OCI-LY7 (cell line): ENCODE results near the gene TCEA3. TPM values are rescaled to one million over a fixed set of nuclear protein-coding genes. Genes with fewer than 3 reads are reported as not detected.

Source experiments
- BruUV-seq: library from RNA; stranded (reverse); fragments of 400-500 nt; replicated peaks from 2 replicates; lab custom pipeline; 2021; lab: Mats Ljungman, UMichigan
- CTCF ChIA-PET: fragments of 300-600 bp; sonication (Branson Sonifier 250); formaldehyde crosslinking; loops from one replicate; lab custom pipeline; 2022; ENCODE audit warnings: antibody characterized with exemption; ENCODE audit not compliant: unreplicated experiment; lab: Charles Lee
- POLR2A ChIA-PET: fragments of 300-600 bp; sonication (Branson Sonifier 250); formaldehyde crosslinking; loops from one replicate; lab custom pipeline; 2022; ENCODE audit warnings: antibody characterized with exemption; lab: Charles Lee
- DNase-seq: peaks from one replicate; pipeline ENCODE4 v3.0.0-alpha.2; 2015; ENCODE audit warnings: low spot score
- H2AFZ ChIP-seq: fragments of 200-600 bp; sonication (generic), shearing (Covaris generic); 2 replicates; pipeline ENCODE4 v1.6.1; 2014; ENCODE audit warnings: mild to moderate bottlenecking, antibody characterized with exemption, low read length, moderate library complexity
- H3K27ac ChIP-seq: fragments of 200-600 bp; sonication (generic); 2 replicates; pipeline ENCODE4 v1.5.1; 2014; ENCODE audit warnings: mixed run types, low read depth, mild to moderate bottlenecking, moderate library complexity, low read length, inconsistent platforms; ENCODE audit not compliant: poor library complexity, severe bottlenecking
- H3K36me3 ChIP-seq: fragments of 200-600 bp; sonication (generic); 2 replicates; pipeline ENCODE4 v1.6.1; 2014; ENCODE audit warnings: mild to moderate bottlenecking, antibody characterized with exemption, low read length, moderate library complexity, mixed read lengths; ENCODE audit not compliant: insufficient read depth
- H3K4me1 ChIP-seq: fragments of 200-600 bp; sonication (generic); 2 replicates; pipeline ENCODE4 v1.5.1; 2014; ENCODE audit warnings: mild to moderate bottlenecking, low read length; ENCODE audit not compliant: insufficient read depth, poor library complexity, severe bottlenecking
- H3K4me2 ChIP-seq: fragments of 200-600 bp; sonication (generic); 2 replicates; pipeline ENCODE4 v1.6.1; 2014; ENCODE audit warnings: mild to moderate bottlenecking, low read length
- H3K4me3 ChIP-seq: fragments of 200-600 bp; sonication (generic); 2 replicates; pipeline ENCODE4 v1.5.1; 2014; ENCODE audit warnings: mild to moderate bottlenecking, low read depth, low read length; ENCODE audit not compliant: poor library complexity, severe bottlenecking
- H3K79me2 ChIP-seq: fragments of 200-600 bp; sonication (generic); 2 replicates; pipeline ENCODE4 v1.6.1; 2016; ENCODE audit warnings: low read depth, mild to moderate bottlenecking, low read length, moderate library complexity, mixed read lengths; ENCODE audit not compliant: insufficient read depth
- H3K9me2 ChIP-seq: fragments of 200-600 bp; sonication (generic); 2 replicates; pipeline ENCODE4 v1.6.1; 2016; ENCODE audit warnings: mild to moderate bottlenecking, low read length, mixed read lengths; ENCODE audit not compliant: insufficient read depth
- H3K9me3 ChIP-seq: fragments of 200-600 bp; sonication (generic); 2 replicates; pipeline ENCODE4 v1.6.1; 2014; ENCODE audit warnings: mild to moderate bottlenecking, mixed run types, low read length, mixed read lengths
- H4K20me1 ChIP-seq: fragments of 200-600 bp; sonication (generic); 2 replicates; pipeline ENCODE4 v1.6.1; 2014; ENCODE audit warnings: mild to moderate bottlenecking, antibody characterized with exemption, low read length, moderate library complexity, mixed read lengths; ENCODE audit not compliant: insufficient read depth
- CTCF ChIP-seq: fragments of 200-600 bp; sonication (generic); conservative IDR thresholded peaks from 2 replicates; pipeline ENCODE4 v1.5.1; 2014; ENCODE audit warnings: mild to moderate bottlenecking, antibody characterized with exemption, low read length, moderate library complexity, mixed read lengths
- EZH2phosphoT487 ChIP-seq: fragments of 200-600 bp; sonication (generic); IDR thresholded peaks from 2 replicates; pipeline ENCODE4 v1.6.1; 2018; ENCODE audit warnings: low read depth, borderline replicate concordance, mild to moderate bottlenecking, mixed run types, antibody characterized with exemption, low read length, moderate library complexity, mixed read lengths
- intact Hi-C: fragments of 100-400 bp; cut with micrococcal nuclease; formaldehyde crosslinking; loops from one replicate; pipeline ENCODE4 v1.10.0; 2022; ENCODE audit not compliant: unreplicated experiment
- total RNA-seq, 2 experiments: library from RNA; depleted of rRNA in 1 of 2; stranded (reverse); fragments of >200 nt in 1 of 2; shearing (Covaris generic) in 1 of 2; gene quantifications; 2 replicates each; pipeline ENCODE4 v1.2.3, GENCODE V29; 2014 to 2022

TCEA3 gene
- total RNA-seq, 2 experiments from 2014 or later: not detected

- H3K4me1 ChIP-seq: peaks cover 5% of the 10 kb centered on the region
- ChIA-PET POLR2A (no interaction called here), CTCF (no interaction called here)
- no peak for TF ChIP-seq EZH2phosphoT487
- TF ChIP-seq CTCF: no peak
- H3K9me3 ChIP-seq: no peaks in the 10 kb centered on the region
- no peaks in the 10 kb centered on the region for H3K79me2 ChIP-seq
- no peak for DNase-seq
- no peaks in the 10 kb centered on the region for H3K9me2 ChIP-seq
- no peak overlapping the region for H3K4me3 ChIP-seq
- no peak overlapping the region for H3K4me2 ChIP-seq
- no peaks in the 10 kb centered on the region for H3K36me3 ChIP-seq
- no peak overlapping the region for H3K27ac ChIP-seq
- no TSS peak for BruUV-seq
- intact Hi-C loops: loop anchor here (10.0 kb wide), 1 partner anchor 74 kb away; no protein-coding TSS in a partner anchor
- no peak overlapping the region for H2AFZ ChIP-seq
- H4K20me1 ChIP-seq: no peaks in the 10 kb centered on the region
Observed at GRCh38 chr1:23408797-23409290, 15.7 kb downstream of the TCEA3 start.

GRCh38 chr1:23407016-23407630, 17.4 kb downstream of the TCEA3 start:
- intact Hi-C loops: loop anchor here (10.0 kb wide), 1 partner anchor 72 kb away; no protein-coding TSS in a partner anchor

More at GRCh38 chr1:23407016-23407630, 17.4 kb downstream of the TCEA3 start:
- no TSS peak for BruUV-seq
- no peaks in the 10 kb centered on the region for H3K79me2 ChIP-seq
- DNase-seq: no peak
- no peaks in the 10 kb centered on the region for H4K20me1 ChIP-seq
- peaks cover 5% of the 10 kb centered on the region for H3K4me1 ChIP-seq
- no peak overlapping the region for H3K4me3 ChIP-seq
- CTCF ChIA-PET: no interaction called here
- TF ChIP-seq CTCF: no peak
- no peak for TF ChIP-seq EZH2phosphoT487
- POLR2A ChIA-PET: no interaction called here
- H3K9me3 ChIP-seq: no peaks in the 10 kb centered on the region
- no peaks in the 10 kb centered on the region for H3K36me3 ChIP-seq
- no peak overlapping the region for H3K27ac ChIP-seq
- no peaks in the 10 kb centered on the region for H3K9me2 ChIP-seq
- H3K4me2 ChIP-seq: no peak overlapping the region
- no peak overlapping the region for H2AFZ ChIP-seq
